Upper lobe of right lung (tissue), 1 donor: ENCODE measurements around the gene DRC1. TPM values are rescaled to one million over a fixed set of nuclear protein-coding genes. Genes with fewer than 3 reads are reported as not detected.

Source experiments
- ATAC-seq: fragments of 200-7000 bp; cut with Tn5 transposase; one replicate; pipeline ENCODE4 v1.9.1; 2020; ENCODE audit warnings: mild to moderate bottlenecking, moderate library complexity
- DNase-seq: peaks from one replicate; pipeline ENCODE4 v3.0.0-alpha.2; 2020
- H3K27ac ChIP-seq: fragments of 200-600 bp; one replicate; pipeline ENCODE4 v1.8.0; 2022
- H3K27me3 ChIP-seq: fragments of 200-600 bp; one replicate; pipeline ENCODE4 v1.8.0; 2022; ENCODE audit warnings: mild to moderate bottlenecking
- H3K36me3 ChIP-seq: fragments of 200-600 bp; one replicate; pipeline ENCODE4 v1.8.0; 2022
- H3K4me1 ChIP-seq: fragments of 200-600 bp; one replicate; pipeline ENCODE4 v1.8.0; 2022
- H3K4me3 ChIP-seq: fragments of 200-600 bp; one replicate; pipeline ENCODE4 v1.8.0; 2022; ENCODE audit warnings: mild to moderate bottlenecking
- H3K9me3 ChIP-seq: fragments of 200-600 bp; one replicate; pipeline ENCODE4 v1.8.0; 2022
- intact Hi-C: fragments of 100-400 bp; cut with DNase I; formaldehyde crosslinking; loops from one replicate; pipeline ENCODE4 v1.11.0; 2022
- total RNA-seq: library from RNA; stranded (reverse); fragmentation: NEBNext Ultra II Directional; extraction: Animal tissue kit (Norgen Biotek cat#: 25700); gene quantifications from one replicate; pipeline ENCODE4 v1.2.1, GENCODE V29; 2021
- TF ChIP-seq, protein P1 (sequence below): fragments of 200-600 bp; IDR thresholded peaks from one replicate; pipeline ENCODE4 v1.8.0; 2022; ENCODE audit warnings: antibody characterized with exemption
- donor health status: DM: no; HTN: yes; CAD: no; lungs with severe emphysema.

DRC1 gene
- total RNA-seq, 1 donor from 2014 or later: not detected

DNA sequence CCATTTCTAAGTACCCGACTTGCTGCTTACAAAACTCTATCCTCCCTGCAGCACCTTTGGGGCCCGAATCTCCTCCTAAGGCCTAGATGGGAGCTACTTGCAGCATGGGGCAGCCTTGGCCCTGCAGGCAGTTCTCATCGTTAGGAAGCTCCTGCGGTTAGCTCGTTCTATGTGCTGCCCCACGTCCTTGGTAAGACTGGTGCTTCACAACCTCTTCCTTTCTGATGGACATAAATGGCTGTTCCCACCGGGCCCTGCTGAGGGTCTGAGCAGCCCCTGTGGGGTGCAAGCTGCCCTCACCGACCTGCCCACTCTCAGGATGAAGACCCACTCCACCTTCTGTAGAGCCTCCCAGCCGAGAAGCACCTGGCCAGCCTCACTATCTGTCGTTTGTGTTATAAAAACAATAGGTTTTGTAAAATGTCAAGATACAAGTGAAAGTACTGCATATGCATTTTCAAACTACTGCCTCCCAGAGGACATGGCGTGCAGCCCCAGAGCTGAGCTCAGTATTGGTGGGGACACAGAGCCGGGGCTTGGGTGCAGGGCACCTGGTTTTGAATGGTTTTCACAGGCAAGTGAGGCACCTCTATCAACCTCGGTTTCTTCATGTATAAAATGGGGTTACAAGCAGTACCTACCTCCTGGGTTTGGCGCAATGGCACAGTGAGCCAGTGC is 56.8 kb downstream of the DRC1 start:
- H3K4me1 ChIP-seq: peaks cover 12% of the 10 kb centered on the region
- no peak overlapping the region for H3K27ac ChIP-seq
- no peak for ATAC-seq
- no peaks in the 10 kb centered on the region for H3K27me3 ChIP-seq
- DNase-seq: no peak
- no peaks in the 10 kb centered on the region for H3K36me3 ChIP-seq
- intact Hi-C loops: no loop called here
- no peak overlapping the region for H3K4me3 ChIP-seq
- TF ChIP-seq, protein P1, sequence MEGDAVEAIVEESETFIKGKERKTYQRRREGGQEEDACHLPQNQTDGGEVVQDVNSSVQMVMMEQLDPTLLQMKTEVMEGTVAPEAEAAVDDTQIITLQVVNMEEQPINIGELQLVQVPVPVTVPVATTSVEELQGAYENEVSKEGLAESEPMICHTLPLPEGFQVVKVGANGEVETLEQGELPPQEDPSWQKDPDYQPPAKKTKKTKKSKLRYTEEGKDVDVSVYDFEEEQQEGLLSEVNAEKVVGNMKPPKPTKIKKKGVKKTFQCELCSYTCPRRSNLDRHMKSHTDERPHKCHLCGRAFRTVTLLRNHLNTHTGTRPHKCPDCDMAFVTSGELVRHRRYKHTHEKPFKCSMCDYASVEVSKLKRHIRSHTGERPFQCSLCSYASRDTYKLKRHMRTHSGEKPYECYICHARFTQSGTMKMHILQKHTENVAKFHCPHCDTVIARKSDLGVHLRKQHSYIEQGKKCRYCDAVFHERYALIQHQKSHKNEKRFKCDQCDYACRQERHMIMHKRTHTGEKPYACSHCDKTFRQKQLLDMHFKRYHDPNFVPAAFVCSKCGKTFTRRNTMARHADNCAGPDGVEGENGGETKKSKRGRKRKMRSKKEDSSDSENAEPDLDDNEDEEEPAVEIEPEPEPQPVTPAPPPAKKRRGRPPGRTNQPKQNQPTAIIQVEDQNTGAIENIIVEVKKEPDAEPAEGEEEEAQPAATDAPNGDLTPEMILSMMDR: no peak
- H3K9me3 ChIP-seq: no peaks in the 10 kb centered on the region

DNA sequence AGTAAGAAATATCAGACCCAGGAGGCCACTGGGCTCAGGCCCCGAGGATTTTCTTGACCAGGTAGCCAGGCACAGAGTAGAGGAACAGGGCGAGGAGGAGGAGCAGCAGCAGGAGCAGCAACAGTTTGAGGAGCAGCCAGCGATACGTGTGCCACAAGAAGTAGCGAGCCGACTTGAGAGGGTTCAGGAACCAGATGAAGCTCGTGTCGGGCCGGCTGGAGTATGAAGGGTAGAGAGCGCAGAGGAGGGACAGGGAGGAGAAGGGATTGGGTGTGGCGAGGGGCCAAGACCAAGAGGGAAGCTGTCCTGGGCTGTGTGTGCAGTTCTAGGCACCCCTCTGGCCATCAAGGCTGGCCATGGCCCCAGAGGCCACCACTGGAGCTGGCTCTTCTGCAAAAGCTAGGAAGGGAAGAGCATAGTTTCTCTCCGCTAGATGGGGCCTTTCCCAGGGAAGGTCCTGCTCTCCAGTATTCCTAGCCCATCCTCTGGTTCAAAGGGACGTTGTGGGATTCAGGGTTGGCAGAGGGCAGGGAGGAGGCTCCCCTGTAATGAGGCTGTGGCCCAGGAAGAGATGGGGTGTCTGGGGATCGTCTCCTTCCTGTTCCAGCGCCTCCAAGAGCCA is 58.4 kb downstream of the DRC1 start:
- H3K27me3 ChIP-seq: no peaks in the 10 kb centered on the region
- H3K27ac ChIP-seq: no peak overlapping the region
- TF ChIP-seq, protein P1: no peak
- ATAC-seq: no peak
- no peak for DNase-seq
- no peaks in the 10 kb centered on the region for H3K9me3 ChIP-seq
- no peaks in the 10 kb centered on the region for H3K36me3 ChIP-seq
- H3K4me3 ChIP-seq: no peak overlapping the region
- intact Hi-C loops: no loop called here
- H3K4me1 ChIP-seq: peaks cover 12% of the 10 kb centered on the region

DNA sequence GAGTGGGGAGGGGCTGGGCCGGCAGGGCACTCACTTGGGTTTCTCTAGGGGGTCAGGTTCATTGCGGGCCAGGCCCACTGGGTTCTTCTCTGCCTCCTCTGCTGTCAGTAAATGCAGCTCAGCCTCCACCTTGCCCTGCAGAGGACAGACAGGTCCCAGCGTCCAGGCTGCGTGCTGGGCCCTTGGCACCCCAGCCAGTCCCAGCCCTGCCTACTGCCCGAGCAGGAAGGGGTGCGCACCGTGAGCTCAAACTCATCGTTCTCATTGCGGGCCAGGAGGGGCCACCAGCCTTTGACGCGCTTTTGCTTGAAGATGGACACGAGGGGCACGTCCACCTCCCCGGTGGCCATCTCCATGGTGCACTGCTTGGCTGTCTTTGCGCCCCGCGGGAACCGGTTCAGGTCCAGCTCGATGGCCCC is 58.9 kb downstream of the DRC1 start:
- no peak for ATAC-seq
- TF ChIP-seq, protein P1: no peak
- Histone ChIP-seq H3K4me1 (peaks cover 10% of the 10 kb centered on the region), H3K27me3 (no peaks in the 10 kb centered on the region), H3K9me3 (no peaks in the 10 kb centered on the region), H3K27ac (no peak overlapping the region), H3K36me3 (no peaks in the 10 kb centered on the region), H3K4me3 (no peak overlapping the region)
- intact Hi-C loops: no loop called here
- no peak for DNase-seq

DNA sequence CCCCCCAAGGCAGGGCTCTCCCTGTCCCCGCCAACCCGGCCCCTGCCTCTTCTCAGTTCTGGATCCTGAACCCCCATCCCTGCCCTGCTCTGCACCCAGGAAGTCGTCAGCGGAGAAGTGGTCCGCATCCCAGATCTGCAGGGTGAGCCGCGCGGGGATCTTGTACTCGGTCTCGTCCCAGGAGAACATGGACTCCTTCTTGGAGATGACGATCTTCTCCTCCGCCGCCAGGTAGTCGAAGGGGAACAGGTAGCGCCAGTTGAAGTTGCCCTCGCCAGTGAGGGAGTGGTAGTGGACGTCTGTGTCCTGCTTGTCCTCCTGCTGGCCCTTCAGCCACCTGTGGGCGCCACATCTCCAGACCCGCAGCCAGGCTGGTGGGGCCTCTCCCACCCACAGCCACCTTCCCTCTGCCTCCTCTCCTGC is 59.9 kb downstream of the DRC1 start:
- Histone ChIP-seq H3K27me3 (no peaks in the 10 kb centered on the region), H3K27ac (no peak overlapping the region), H3K9me3 (no peaks in the 10 kb centered on the region), H3K36me3 (no peaks in the 10 kb centered on the region), H3K4me1 (peaks cover under 1% of the 10 kb centered on the region), H3K4me3 (no peak overlapping the region)
- DNase-seq (no peak), ATAC-seq (no peak)
- TF ChIP-seq, protein P1: no peak
- intact Hi-C loops: no loop called here

DNA sequence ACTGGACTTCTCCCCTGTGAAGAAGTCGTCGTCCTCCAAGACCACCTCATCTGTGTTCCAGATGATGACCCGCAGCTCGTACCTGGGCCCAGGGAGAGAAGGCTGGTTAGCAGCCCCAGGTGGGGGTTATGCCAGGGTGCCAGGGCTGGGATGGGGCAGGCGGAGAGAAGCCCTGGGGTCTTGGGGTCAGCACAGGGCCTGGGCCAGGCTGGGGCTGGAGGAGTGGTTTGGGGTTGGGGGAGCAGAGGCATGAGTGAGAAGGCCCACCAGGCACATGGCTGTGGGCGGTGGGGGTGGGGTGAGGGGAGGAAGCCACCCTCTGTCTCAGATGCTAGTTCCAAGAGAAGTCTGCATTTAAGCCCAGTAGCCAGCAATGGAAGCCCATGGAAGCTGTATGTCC is 60.4 kb downstream of the DRC1 start:
- Histone ChIP-seq H3K4me3 (no peak overlapping the region), H3K27me3 (no peaks in the 10 kb centered on the region), H3K27ac (no peak overlapping the region), H3K9me3 (no peaks in the 10 kb centered on the region), H3K4me1 (no peaks in the 10 kb centered on the region), H3K36me3 (no peaks in the 10 kb centered on the region)
- DNase-seq (no peak), ATAC-seq (no peak)
- intact Hi-C loops: no loop called here
- TF ChIP-seq, protein P1: no peak
